HG02588 (cell line): ENCODE results near the gene PGGT1B.

Experiments
- ATAC-seq: cut with Tn5 transposase; IDR thresholded peaks from one replicate; pipeline ENCODE4 v1.9.1; 2021; ENCODE audit warnings: mild to moderate bottlenecking, moderate library complexity; ENCODE audit not compliant: unreplicated experiment

PGGT1B gene

DNA sequence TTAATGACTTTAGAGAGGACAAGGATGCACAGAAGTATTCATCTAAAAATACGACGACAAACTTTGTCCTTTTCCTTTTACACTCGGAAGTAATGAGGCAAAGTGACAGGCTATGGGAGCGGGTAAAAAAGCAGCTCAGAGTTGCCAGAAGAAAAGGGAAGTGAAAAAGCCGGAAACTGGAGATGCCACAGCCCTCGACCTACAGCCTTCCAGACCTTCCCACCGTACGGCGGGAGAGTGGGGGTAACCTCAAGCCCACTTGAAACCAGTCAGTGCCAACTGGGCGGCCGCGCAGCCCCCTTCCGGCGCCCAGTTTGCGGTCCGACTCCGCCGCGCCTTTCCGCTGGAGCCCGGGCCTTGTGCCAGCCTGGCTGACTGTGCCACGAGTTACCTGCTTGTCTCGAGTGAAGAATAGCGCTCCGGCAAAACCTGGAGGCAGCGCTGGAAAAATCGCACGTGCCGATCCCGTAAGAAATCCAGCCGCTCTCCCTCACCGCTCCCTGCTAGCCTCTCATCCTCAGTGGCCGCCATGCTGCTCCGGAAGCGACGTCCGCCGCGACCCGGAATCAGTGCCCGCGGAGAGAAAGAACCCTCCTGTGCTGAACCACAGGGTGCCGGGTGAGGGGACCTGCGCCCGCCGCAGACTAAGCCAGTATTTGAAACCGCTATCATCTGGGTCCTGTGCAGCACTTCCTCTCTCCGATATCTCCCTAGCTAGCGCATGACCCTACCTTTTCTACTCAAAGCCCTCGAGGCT lies at the start of gene PGGT1B:
Gene PGGT1B, minus strand, starts transcription at position 557 of the 757 bp plus-strand sequence. Its CDS starts 26 bp downstream, at position 531.
- peak; percentile 95 for ATAC-seq

DNA sequence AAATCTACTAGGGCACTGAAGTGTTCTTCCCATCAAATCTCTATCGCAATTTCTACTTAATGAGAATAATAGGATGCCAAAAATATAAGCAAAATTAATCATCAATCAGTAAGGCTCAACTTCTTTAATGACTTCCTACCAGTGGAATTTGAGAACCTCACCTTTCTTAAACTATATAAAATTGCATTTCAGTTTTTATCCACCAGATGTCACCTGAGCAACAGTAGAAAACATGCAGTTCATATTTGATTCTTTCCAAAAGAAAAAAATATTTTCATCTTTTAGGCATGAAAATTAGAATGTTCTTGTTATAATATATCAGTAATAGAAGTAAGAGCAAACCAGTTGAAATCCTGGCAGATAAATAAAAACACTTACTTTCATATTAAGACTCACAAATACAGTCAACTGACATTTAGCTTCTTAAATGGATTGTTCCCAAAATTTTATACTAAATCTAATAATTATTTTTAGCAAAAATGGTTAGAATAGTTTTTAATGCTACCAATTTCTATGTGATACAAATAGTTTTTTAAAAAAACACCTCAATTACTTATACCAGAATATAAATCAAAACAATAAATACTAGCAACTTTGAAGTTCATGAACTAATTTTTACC lies 47.2 kb upstream of the PGGT1B start:
- no peak for ATAC-seq

DNA sequence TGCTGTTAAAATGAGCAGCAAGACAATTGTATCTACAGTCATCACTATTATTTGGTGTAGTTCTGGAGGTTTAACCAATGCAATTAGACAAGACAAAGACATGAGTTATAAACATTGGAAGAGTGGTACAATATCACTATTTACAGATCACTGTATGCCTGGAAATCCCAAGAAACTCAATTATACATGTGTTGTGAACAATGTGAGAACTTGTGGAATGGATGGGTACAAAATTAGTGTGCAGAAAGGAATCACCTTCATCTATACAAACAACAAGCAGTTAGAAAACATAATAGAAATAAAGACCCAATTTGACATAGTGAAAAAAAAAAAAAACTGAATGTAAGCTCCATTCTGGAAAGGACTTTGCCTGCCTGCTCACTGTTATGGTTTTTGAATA lies 46.1 kb upstream of the PGGT1B start:
- no peak for ATAC-seq

DNA sequence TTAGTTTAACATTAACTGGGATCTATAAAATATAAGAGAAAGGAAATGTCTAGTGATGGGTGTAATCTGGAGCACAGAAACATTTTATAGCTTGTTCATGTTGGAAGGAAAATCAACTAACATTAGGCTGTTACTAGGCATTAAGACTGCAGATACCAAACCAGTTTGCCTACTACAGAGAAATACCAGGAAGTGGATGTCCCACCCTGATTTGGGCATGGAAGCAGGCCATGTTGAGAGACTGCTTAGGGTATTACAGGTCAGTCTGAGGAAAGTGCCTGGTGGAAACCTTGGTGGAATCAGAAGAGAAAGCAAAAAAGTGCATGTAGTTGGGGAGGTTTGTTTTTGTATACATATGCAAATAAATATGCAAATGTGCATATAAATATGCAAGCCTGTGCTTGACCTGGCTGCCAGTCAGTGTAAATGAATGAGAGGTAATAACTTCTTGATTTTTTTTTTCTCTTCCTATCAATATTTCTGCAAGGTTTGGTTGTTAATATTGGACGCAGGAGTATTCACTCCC lies 43.4 kb upstream of the PGGT1B start:
- ATAC-seq: no peak

DNA sequence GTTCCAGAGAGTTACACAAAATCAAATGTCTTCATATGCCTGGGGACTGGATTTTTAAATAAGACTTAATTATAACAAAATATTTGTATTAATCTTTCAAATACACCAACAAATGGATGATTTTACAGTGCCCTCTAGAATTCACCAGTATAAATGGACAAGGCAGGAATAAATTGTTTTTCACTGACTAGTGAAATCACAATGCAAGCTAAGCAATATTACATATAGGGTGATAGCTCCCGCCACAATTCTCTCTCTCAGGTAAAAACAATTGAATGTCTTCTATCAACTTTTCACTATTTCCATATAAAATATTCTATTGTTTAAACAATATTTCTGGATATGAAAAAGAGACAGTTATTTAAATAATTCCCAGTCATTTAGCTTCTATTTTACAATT lies 41.8 kb upstream of the PGGT1B start:
- no peak for ATAC-seq

DNA sequence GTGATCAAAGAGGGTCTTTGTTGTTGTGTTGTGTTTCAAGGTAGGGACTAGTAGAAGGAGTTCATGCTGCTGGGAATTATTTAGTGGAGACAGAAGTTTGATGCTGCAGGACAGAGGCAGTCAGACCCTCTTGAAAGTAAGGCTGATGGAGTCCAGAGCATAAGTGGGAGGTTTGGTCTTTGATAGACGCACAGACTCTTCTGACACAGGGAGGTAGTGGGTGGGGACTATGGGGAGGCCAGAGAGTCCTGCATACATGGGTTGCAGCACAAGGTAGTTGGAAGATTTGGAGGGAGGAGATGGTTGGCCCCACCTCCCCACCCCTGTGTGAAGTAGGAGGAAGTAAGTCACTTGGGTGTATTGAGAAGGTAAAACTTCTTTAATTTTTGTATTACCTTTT lies 36.1 kb upstream of the PGGT1B start:
- no peak for ATAC-seq

DNA sequence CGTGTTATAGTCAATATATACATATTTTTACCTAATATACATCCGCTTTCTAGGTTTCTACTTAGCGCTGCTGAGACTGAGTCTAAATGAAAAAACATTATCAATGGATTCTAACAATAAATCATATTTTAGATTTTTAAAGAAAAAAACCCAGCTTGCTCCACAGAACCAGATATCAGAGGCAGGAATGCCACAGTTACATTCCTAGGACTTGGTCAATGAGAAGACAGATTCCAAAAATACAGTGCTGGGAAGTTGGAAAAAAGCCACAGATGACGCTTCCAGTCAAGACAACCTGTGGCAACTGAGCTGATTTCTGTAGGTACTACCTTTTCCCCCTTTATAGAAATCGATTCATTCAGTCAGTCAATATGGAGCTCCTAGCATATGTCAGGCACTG lies 34.4 kb upstream of the PGGT1B start:
- no peak for ATAC-seq

DNA sequence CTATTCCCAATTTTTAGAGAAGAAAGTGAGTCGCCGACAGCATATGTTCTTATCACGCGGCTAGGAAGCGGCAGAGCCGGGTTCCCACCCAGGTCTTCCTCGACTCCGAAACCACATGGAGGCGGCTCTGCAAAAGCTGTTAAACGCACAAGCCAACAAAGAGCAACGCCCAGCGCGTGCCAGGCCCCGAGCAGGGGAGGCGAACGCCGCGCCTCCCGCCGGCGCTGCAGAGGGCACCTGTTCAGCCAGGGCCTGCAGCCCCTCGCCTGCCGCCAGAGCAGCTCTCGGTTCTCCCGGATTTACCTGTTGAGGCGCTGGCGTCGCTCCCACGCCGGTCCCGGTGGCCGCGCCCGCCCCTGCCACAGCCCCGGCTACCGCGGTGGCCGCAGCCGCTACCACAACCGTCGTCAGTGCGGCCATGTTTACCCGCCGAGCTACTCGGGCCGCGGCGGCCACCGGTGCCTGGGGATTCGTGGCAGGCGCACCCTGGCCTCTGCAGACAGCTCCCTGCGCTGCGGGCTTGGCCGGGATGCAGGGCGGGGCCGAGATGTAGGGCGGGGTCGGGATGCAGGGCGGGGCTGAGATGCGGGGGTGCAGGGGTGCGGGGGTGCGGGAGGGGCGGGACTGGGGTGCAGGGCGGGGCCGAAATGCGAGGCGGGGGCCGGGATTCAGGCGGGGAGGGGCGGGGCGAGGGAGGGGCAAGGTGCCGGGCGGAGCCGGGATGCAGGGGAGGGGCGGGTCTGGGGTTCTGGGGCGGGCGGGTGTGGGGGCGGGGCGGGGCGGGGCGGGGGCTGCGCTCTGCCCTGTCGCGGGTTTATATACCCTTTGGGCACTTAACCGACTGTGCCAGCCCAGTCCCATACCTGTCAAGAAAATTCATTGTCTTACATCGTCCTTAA lies 33.7 kb upstream of the PGGT1B start, which contains the start of gene CCDC112:
Gene CCDC112, minus strand, starts transcription at position 531 of the 899 bp plus-strand sequence. Its CDS starts 111 bp downstream, at position 420.
- peak; percentile 79 for ATAC-seq

DNA sequence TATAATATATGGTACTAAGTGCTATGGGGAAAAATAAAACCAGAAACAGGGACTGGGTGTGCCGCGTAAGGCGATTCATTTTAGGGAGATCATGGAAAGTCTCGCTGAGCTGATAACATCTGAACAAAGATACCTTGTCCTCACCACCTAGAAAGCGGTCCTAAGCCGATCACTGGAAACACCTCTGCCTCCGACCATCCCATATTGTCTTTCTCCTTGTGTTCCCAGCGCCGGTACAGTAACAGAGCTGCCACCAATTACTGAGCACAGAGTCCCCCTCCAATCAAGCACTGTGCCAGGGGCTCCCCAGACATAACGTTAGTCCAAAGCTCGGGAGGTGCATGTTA lies 33.1 kb upstream of the PGGT1B start:
- ATAC-seq: no peak

DNA sequence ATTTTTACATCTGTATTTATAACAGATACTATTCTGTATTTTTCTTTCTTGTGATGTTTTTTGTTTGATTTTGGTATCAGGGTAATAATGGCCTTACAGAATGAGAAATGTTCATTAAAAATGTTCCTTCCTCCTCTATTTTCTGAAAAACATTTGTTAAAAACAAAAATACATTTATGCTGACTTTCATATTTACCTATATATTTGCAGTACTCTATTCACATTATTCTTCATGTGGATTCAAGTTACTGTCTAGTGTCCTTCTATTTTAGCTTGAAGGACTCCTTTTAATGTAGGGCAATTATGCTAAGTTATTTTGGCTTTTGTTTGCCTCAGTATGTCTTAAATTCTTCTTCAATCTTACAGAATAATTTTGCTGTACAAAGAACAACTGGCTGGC lies 28.7 kb upstream of the PGGT1B start:
- no peak for ATAC-seq

DNA sequence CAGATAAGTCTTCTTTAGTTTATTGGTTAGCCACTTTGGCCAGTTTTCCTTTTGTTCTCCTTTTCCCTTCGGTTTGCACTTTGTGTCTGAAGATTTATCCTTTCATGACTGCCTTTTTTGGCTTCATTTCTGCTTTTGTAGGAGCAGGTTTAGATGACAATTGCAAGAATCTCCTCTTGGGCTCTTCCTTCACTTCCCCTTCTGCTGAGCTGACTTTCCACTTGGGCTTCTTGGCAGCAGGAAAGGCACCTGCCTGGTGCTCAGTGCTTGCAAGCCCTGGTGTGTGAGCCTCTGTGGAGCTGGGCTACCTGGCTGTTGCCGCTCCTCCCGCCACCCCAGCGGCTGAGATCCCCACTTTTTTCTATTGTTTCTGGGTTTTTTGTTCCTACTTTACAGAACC lies 26.4 kb upstream of the PGGT1B start:
- ATAC-seq: no peak

DNA sequence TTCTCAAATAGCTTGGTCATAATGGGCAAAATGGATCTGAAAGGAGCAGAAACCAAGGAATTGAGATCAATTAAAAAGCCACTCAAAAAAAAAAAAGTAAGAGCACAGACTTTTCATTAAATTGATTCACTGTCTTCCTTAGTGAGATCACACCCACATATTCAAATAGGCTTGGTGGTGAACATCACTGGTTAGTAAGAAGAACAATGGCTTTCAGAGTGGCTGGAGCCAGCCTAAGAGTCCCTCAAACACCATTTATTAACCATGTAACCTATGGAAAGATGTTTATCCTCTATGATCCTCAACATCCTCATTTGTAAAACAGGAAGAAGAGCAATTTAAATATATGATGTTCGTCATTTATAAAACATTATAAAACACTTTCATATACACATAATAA lies 21.3 kb upstream of the PGGT1B start:
- ATAC-seq: no peak

DNA sequence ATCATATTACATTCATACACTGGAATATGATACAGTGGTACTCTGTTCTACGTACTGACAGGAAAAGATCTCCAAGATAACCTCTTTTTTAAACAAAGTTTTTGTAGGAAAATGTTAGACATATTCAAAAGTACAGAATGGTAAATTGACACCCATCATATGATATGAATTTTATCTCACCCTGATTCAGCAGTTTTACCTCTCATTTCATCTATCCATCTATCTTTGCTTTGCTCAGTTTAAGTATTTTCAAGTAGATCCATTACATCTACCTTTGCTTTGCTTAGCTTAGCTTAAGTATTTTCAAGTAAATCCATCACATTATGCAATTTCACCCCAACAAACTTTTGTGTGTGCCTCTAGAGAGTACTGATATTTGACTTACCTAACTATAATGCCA lies 19.5 kb upstream of the PGGT1B start:
- ATAC-seq: no peak

DNA sequence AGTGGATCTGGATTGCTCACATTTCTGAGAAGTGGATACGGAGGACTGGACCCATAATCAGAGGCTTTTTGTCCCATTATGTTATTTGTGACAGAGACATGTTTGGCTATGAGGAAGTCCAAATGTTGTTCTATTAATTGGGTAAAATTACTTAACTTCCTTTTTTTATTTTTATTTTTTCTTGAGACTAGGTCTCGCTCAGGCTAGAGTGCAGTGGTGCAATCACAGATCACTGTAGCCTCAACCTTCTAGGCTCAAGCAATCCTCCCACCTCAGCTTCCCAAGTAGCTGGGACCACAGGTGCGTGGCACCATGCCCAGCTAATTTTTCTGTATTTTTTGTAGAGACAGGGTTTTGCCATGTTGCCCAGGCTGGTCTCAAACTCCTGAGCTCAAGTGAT lies 11.9 kb upstream of the PGGT1B start:
- ATAC-seq: no peak

DNA sequence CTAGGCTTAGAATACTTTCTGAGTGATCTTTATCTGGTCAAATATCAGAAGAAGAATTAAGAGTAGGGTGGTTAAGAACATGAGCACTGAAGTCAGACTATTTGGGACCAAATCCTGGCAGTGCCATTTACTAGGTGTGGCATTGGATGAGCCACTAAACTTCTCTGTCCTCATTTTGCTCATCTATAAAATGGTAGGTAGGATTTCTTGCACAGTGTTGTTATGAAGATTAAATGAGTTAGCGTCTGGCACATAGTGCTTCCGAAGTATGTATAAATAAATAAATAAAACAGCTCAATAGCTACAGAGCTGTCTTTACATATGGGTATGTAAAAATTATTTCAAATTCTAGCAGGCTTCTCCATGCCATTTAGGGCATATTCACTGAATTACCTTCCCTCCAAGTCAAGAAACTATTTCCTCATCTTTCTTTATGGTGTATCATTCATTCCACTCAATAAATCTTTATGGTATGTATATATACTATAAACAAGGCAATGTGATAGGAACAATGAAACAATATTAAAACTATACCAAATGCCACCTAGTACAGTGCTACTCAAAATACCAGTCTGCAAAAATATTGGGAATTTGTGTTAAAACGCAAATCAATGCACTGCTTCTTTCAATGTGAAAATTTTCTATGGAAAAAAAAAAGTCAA lies 9.8 kb upstream of the PGGT1B start:
- no peak for ATAC-seq

DNA sequence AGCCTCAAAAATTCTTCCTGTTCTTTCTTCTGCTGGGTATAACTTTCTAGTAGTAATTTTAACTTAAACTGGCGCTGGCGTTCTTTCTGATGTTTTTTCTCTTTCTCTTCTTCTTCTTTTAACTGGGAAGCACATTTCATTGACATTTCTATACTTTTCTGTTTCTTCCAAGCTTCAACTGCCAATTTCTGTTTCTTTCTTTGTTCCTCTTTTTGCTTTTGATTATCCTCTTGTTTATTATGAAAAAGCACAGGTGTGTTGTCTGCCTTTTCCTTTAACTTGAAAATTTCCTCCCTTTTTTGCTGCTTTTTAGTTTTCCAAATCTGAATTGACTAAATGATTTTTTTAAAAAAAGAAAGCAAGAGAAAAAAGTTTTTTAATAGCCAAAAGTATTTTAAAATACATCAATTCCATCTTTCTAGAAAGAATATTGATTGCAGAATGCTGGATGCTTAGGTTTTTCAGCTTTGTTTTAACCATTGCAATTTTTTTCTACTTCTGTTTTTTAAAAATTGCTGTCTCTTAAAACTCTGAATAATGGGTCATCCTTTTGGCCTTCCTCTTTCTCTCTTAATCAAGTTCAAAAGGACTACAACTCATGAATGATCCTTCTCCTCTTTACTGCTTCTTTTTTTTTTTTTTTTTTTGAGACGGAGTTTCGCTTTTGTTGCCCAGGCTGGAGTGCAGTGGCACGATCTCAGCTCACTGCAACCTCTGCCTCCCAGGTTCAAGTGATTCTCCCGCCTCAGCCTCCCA lies 8.8 kb upstream of the PGGT1B start:
- no peak for ATAC-seq

DNA sequence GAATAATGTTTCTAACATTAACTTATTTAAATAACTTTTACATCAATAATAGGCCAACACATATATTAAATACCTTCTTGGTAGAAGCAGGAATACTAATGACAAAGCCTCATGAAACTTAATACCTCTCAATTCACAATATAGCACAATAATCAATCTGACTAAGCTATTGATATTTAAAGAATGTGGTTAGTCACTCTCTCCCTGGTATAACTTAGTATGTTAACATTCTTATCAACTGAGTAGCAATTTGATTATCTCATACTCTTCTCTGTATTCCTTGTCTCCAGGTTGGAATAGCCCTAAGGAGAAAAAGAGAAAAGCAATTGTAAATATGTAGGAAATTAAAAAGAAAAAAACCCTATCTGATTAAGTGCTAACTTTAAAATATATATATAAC lies 4.9 kb upstream of the PGGT1B start:
- ATAC-seq: no peak

DNA sequence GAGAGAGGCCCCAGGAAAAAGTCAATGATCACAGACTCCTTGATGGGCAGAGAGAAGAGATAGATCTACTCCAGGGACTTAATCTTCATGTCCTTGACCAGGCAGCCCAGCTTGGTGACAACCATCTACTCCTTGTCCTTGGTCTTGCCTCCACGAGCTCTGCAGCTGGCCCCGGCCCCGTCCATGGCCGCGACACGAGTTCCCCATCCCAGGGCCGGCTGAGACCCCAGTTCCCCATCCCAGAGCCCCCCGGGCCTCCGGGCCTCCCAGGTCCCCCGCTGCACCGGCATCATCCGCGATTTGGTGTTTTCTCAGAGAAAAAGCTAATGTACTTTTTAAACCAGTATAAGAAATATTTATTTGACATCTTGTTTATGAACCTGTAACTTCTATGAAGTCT lies 2.5 kb upstream of the PGGT1B start:
- ATAC-seq: no peak

DNA sequence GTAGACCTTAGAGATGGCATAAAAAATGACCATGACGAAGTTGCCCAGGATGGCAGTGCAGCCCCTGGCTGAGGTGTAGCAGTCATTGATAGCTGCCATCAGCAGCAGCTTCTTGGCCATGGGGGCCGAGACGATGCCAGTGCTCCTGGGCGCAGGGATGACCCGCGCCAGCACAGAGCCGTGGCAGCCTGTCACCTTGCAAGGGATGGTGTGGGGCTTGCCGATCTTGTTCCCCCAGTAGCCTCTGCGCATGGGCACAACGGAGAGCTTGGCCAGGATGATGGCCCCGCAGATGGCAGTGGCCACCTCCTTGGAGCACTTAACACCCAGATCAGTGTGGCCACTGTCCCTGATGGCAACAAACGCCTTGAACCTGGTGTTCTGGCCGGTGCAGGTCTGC lies 2.1 kb upstream of the PGGT1B start:
- no peak for ATAC-seq

DNA sequence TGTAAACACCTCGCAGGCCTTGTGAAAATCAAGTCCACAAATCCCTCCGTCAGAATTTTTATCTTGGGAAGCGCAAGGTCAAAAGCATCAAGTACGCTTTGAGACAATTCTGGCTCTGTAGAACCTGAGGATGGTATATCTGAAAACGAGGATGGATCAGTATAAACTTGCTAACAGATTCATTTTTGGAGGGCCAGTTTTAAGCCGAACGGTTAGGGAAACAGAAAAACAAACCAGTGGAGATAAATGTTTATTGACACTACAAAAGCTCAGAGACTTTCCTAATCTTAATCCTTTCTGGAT lies 352 bp upstream of the PGGT1B start:
- ATAC-seq: no peak

DNA sequence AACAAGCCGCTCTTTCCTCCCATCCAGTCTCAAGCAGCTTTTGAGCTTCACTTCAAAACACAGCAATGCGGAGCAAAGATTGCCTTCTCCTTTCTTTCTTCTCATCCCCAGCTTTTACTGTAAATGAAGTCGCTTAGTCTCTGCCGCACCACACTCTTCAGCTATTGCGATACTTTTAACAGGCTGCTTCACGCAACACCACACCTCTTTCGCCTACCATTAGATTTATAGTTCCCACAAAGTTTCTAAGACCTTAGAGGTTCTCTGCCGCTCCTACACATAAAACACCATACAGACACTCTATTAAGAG lies 711 bp downstream of the PGGT1B start:
- peak; percentile 36 for ATAC-seq
